Endothelial cell of umbilical vein (primary cell): ENCODE results near the gene PRKX. TPM values are rescaled to one million over a fixed set of nuclear protein-coding genes. Genes with fewer than 3 reads are reported as not detected.

Experiments used
- BruUV-seq: library from RNA; stranded (reverse); fragments of 400-500 nt; replicated peaks from 2 replicates; lab custom pipeline; 2021; lab: Mats Ljungman, UMichigan
- CTCF ChIA-PET: fragments of 300-600, 350-600 bp; sonication (Branson Sonifier 250); formaldehyde crosslinking; loops from one replicate; lab custom pipeline; 2021; ENCODE audit warnings: antibody characterized with exemption, inconsistent platforms; lab: Charles Lee
- POLR2A ChIA-PET: fragments of 300-600, 350-600 bp; sonication (Branson Sonifier 250); formaldehyde crosslinking; loops from one replicate; lab custom pipeline; 2021; ENCODE audit warnings: antibody characterized with exemption, inconsistent platforms; lab: Charles Lee
- DNase-seq: peaks from one replicate; pipeline ENCODE4 v3.0.0-alpha.2; 2011; ENCODE audit warnings: low read depth, low spot score
- FAIRE-seq: peaks from 2 replicates; lab custom pipeline; 2011; peaks lifted over from hg19 to GRCh38; lab: Jason Lieb, UNC
- H2AFZ ChIP-seq: 2 replicates; pipeline ENCODE4 v1.6.0; 2012; ENCODE audit warnings: low read depth, low read length, control low read depth, inconsistent platforms
- H3K27ac ChIP-seq: 2 replicates; pipeline ENCODE4 v1.5.1; 2011; ENCODE audit warnings: low read depth, mild to moderate bottlenecking, control low read depth, low read length, moderate library complexity; ENCODE audit not compliant: insufficient read depth
- H3K27me3 ChIP-seq, 2 experiments: 2 replicates each; pipeline versions ENCODE4 v1.6.0 to v1.6.1; 2011; ENCODE audit warnings: low read length in 2 of 2, mixed read lengths in 1 of 2; ENCODE audit not compliant: control insufficient read depth in 2 of 2, insufficient read depth in 2 of 2
- H3K36me3 ChIP-seq, 2 experiments: 2 replicates in 1 of 2; 3 replicates in 1 of 2; pipeline ENCODE4 v1.5.1; 2011; ENCODE audit warnings: low read length in 2 of 2, mild to moderate bottlenecking in 1 of 2, moderate library complexity in 1 of 2; ENCODE audit not compliant: control insufficient read depth in 2 of 2, insufficient read depth in 2 of 2; ENCODE audit errors: extremely low read depth in 1 of 2
- H3K4me1 ChIP-seq: 3 replicates; pipeline ENCODE4 v1.5.1; 2011; ENCODE audit warnings: mild to moderate bottlenecking, low read length; ENCODE audit not compliant: control insufficient read depth, insufficient read depth; ENCODE audit errors: extremely low read depth
- H3K4me2 ChIP-seq: 2 replicates; pipeline ENCODE4 v1.6.1; 2011; ENCODE audit warnings: low read length, control low read depth, mixed read lengths; ENCODE audit not compliant: insufficient read depth
- H3K4me3 ChIP-seq, 3 experiments: fragments of 200-600 bp in 1 of 3; sonication (generic), shearing (Covaris generic) in 1 of 3; replicated peaks in 1 of 3; 2 replicates each; pipeline ENCODE4 v1.5.1; 2011 to 2016; ENCODE audit warnings: control low read depth in 3 of 3, low read length in 3 of 3, mild to moderate bottlenecking in 2 of 3, inconsistent platforms in 1 of 3, low read depth in 1 of 3, moderate library complexity in 1 of 3; ENCODE audit not compliant: insufficient read depth in 1 of 3
- H3K79me2 ChIP-seq: 2 replicates; pipeline ENCODE4 v1.6.0; 2012; ENCODE audit warnings: low read length, inconsistent platforms; ENCODE audit not compliant: control insufficient read depth, insufficient read depth
- H3K9ac ChIP-seq: replicated peaks from 2 replicates; pipeline ENCODE3; 2011; ENCODE audit warnings: low read length, control low read depth; ENCODE audit not compliant: insufficient read depth; ENCODE audit errors: extremely low read depth
- H3K9me1 ChIP-seq: replicated peaks from 3 replicates; pipeline ENCODE4 v1.6.0; 2011; ENCODE audit warnings: mild to moderate bottlenecking, low read length; ENCODE audit not compliant: control insufficient read depth, insufficient read depth; ENCODE audit errors: extremely low read depth
- H3K9me3 ChIP-seq: replicated peaks from 2 replicates; pipeline ENCODE4 v1.5.1; 2012; ENCODE audit warnings: low read length, inconsistent platforms; ENCODE audit not compliant: control insufficient read depth, insufficient read depth
- H4K20me1 ChIP-seq: replicated peaks from 2 replicates; pipeline ENCODE3; 2011; ENCODE audit warnings: mild to moderate bottlenecking, low read length; ENCODE audit not compliant: control insufficient read depth, insufficient read depth; ENCODE audit errors: extremely low read depth
- CTCF ChIP-seq, 2 donors: IDR thresholded peaks; 1 replicate in 1 of 2; 2 replicates in 1 of 2; pipeline ENCODE4 v1.5.1; 2011; ENCODE audit warnings: low read length in 2 of 2, mild to moderate bottlenecking in 2 of 2, moderate library complexity in 2 of 2, control low read depth in 1 of 2, inconsistent platforms in 1 of 2, low read depth in 1 of 2; ENCODE audit not compliant: insufficient read depth in 1 of 2; ENCODE audit errors: extremely low read depth in 1 of 2
- EZH2 ChIP-seq: IDR thresholded peaks from 2 replicates; pipeline ENCODE4 v1.6.1; 2012; ENCODE audit warnings: borderline replicate concordance, low read depth, mild to moderate bottlenecking, moderate library complexity, low read length, inconsistent platforms; ENCODE audit not compliant: severe bottlenecking
- FOS ChIP-seq: IDR thresholded peaks from 2 replicates; pipeline ENCODE4 v1.6.1; 2011; ENCODE audit warnings: mild to moderate bottlenecking, low read length, moderate library complexity, borderline replicate concordance; ENCODE audit not compliant: insufficient read depth
- GATA2 ChIP-seq: IDR thresholded peaks from 2 replicates; pipeline ENCODE4 v1.7.0; 2011; ENCODE audit warnings: low read depth, mild to moderate bottlenecking, moderate library complexity, mixed read lengths, low read length; ENCODE audit not compliant: insufficient read length, insufficient read depth
- JUN ChIP-seq: IDR thresholded peaks from 2 replicates; pipeline ENCODE4 v1.6.1; 2011; ENCODE audit warnings: borderline replicate concordance, low read depth; ENCODE audit not compliant: insufficient read length, insufficient read depth
- MAX ChIP-seq: IDR thresholded peaks from 2 replicates; pipeline ENCODE4 v1.6.1; 2011; ENCODE audit not compliant: insufficient read depth, insufficient read length
- MYC ChIP-seq: IDR thresholded peaks from one replicate; pipeline ENCODE4 v1.6.1; 2011; ENCODE audit warnings: mild to moderate bottlenecking, low read depth, low read length
- POLR2A ChIP-seq: IDR thresholded peaks from 2 replicates; pipeline ENCODE4 v1.6.1; 2012; ENCODE audit warnings: low read depth, mild to moderate bottlenecking, control low read depth, low read length
- POLR2AphosphoS5 ChIP-seq: IDR thresholded peaks from 2 replicates; pipeline ENCODE4 v1.6.1; 2012; ENCODE audit warnings: low read depth, mild to moderate bottlenecking, control low read depth, low read length, moderate library complexity; ENCODE audit not compliant: insufficient read depth
- dilution Hi-C: fragments of 300-500 bp; cut with MboI; formaldehyde crosslinking; loops from one replicate; pipeline ENCODE4 v1.15.0; 2019; ENCODE audit warnings: low sequenced_read_pairs; ENCODE audit not compliant: extremely low pct_ligation_motif_present
- intact Hi-C: fragments of 100-400 bp; cut with micrococcal nuclease; formaldehyde crosslinking; loops from one replicate; pipeline ENCODE4 v1.10.0; 2022
- polyA plus RNA-seq, 4 experiments: library from polyadenylated mRNA; depleted of rRNA in 3 of 4; stranded (reverse) in 3 of 4; unstranded in 1 of 4; fragments of >200 nt; gene quantifications; 2 replicates each; pipeline versions ENCODE4 v1.2.1 to v1.2.3, GENCODE V29; 2011 to 2012; ENCODE audit warnings: missing spikeins in 1 of 4
- total RNA-seq: library from RNA; stranded (reverse); gene quantifications from 2 replicates; pipeline ENCODE4 v1.2.3, GENCODE V29; 2021

The PRKX gene
- total and polyA plus RNA-seq, 2 donors (not counting 3 experiments of a cell fraction or from before 2014, with no cell fraction given): 11.2 to 27.5 TPM

- intact Hi-C loops: no loop called here
- no peak overlapping the region for H2AFZ ChIP-seq
- no peaks in the 10 kb centered on the region for H3K79me2 ChIP-seq
- H4K20me1 ChIP-seq: no peaks in the 10 kb centered on the region
- TF ChIP-seq MYC: no peak
- no peak for TF ChIP-seq EZH2
- TF ChIP-seq FOS: no peak
- no peak for TF ChIP-seq CTCF (IDR thresholded peaks at IDR 0.05; ENCODE audit: extremely low read depth in 1 of 2, insufficient read depth in 1 of 2, low read depth in 1 of 2, low read length in 2 of 2)
- no peak overlapping the region for H3K9ac ChIP-seq
- no TSS peak for BruUV-seq
- no peaks in the 10 kb centered on the region for H3K9me3 ChIP-seq
- H3K27ac ChIP-seq: no peak overlapping the region
- no peaks in the 10 kb centered on the region for H3K27me3 ChIP-seq
- FAIRE-seq (no peak), DNase-seq (no peak)
- H3K4me2 ChIP-seq: no peak overlapping the region
- H3K9me1 ChIP-seq: no peaks in the 10 kb centered on the region
- no peak overlapping the region for H3K4me3 ChIP-seq
- CTCF ChIA-PET: no interaction called here
- H3K4me1 ChIP-seq: no peaks in the 10 kb centered on the region
- dilution Hi-C loops: no loop called here
- POLR2A ChIA-PET: no interaction called here
- H3K36me3 ChIP-seq: no peaks in the 10 kb centered on the region
These were observed 127.7 kb downstream of the PRKX start for GRCh38 chrX:3585719-3586118.

GRCh38 chrX:3584415-3584996 lies 128.9 kb downstream of the PRKX start:
- DNase-seq (no peak), FAIRE-seq (no peak)
- H3K36me3 ChIP-seq: no peaks in the 10 kb centered on the region
- TF ChIP-seq EZH2 (no peak), JUN (no peak), FOS (no peak), CTCF (IDR thresholded peaks at IDR 0.05; ENCODE audit: extremely low read depth in 1 of 2, insufficient read depth in 1 of 2, low read depth in 1 of 2, low read length in 2 of 2) (no peak), MYC (no peak), POLR2AphosphoS5 (no peak), GATA2 (no peak), MAX (no peak), POLR2A (no peak)
- H3K9ac ChIP-seq: no peak overlapping the region
- H3K9me3 ChIP-seq: no peaks in the 10 kb centered on the region
- no peaks in the 10 kb centered on the region for H3K79me2 ChIP-seq
- ChIA-PET CTCF (no interaction called here), POLR2A (no interaction called here)
- H2AFZ ChIP-seq: no peak overlapping the region
- no peaks in the 10 kb centered on the region for H4K20me1 ChIP-seq
- intact Hi-C loops: no loop called here
- dilution Hi-C loops: no loop called here
- no peak overlapping the region for H3K4me2 ChIP-seq
- no peaks in the 10 kb centered on the region for H3K9me1 ChIP-seq
- no peaks in the 10 kb centered on the region for H3K27me3 ChIP-seq
- H3K4me3 ChIP-seq: no peak overlapping the region
- no TSS peak for BruUV-seq
- H3K27ac ChIP-seq: no peak overlapping the region
- no peaks in the 10 kb centered on the region for H3K4me1 ChIP-seq
